K562 (cell line): ENCODE data around the gene OTUB2. TPM values are rescaled to one million over a fixed set of nuclear protein-coding genes. Genes with fewer than 3 reads are reported as not detected.

Source experiments
- ATAC-seq: fragments of 200-7000 bp; cut with Tn5 transposase; 3 replicates; pipeline ENCODE4 v1.9.1; 2020; ENCODE audit warnings: moderate library complexity
- BruUV-seq: library from RNA; stranded (reverse); fragments of 400-500 nt; replicated peaks from 2 replicates; lab custom pipeline; 2021; lab: Mats Ljungman, UMichigan
- CTCF ChIA-PET: fragments of 300-600 bp; formaldehyde crosslinking; extraction: SDS; loops from one replicate; lab custom pipeline; 2021; ENCODE audit warnings: low intra/inter-chr PET ratio; lab: Yijun Ruan, JAX
- POLR2A ChIA-PET: fragments of 300-600, 350-650 bp; sonication (Branson Sonifier 250); formaldehyde crosslinking; extraction: SDS; loops from one replicate; lab custom pipeline; 2021; ENCODE audit warnings: antibody characterized with exemption, inconsistent platforms; lab: Yijun Ruan, JAX
- DNase-seq, 4 experiments: peaks; one replicate each; pipeline versions ENCODE4 v3.0.0 to v3.0.0-alpha.2; 2011 to 2018; ENCODE audit warnings: low spot score in 3 of 4, mixed read lengths in 3 of 4; ENCODE audit errors: extremely low read depth in 1 of 4
- FAIRE-seq: peaks from 2 replicates; lab custom pipeline; 2011; peaks lifted over from hg19 to GRCh38; lab: Jason Lieb, UNC
- H2AFZ ChIP-seq: 2 replicates; pipeline ENCODE4 v1.6.0; 2011; ENCODE audit warnings: low read depth, low read length, control low read depth, inconsistent platforms
- H3K27ac ChIP-seq: fragments of 200-600 bp; 3 replicates; pipeline ENCODE4 v1.8.0; 2011; ENCODE audit warnings: low read depth, mild to moderate bottlenecking, control low read depth, inconsistent platforms, low read length, moderate library complexity, mixed read lengths; ENCODE audit errors: extremely low read depth
- H3K27me3 ChIP-seq, 2 experiments: fragments of 300-600 bp in 1 of 2; 2 replicates in 1 of 2; 3 replicates in 1 of 2; pipeline versions ENCODE4 v1.6.0 to v1.8.0; 2011; ENCODE audit warnings: inconsistent platforms in 2 of 2, low read length in 2 of 2, mild to moderate bottlenecking in 1 of 2, mixed read lengths in 1 of 2, moderate library complexity in 1 of 2; ENCODE audit not compliant: control insufficient read depth in 2 of 2, insufficient read depth in 2 of 2
- H3K36me3 ChIP-seq: fragments of 300-600 bp; 3 replicates; pipeline ENCODE4 v1.8.0; 2011; ENCODE audit warnings: mild to moderate bottlenecking, low read length, inconsistent platforms; ENCODE audit not compliant: control insufficient read depth, insufficient read depth
- H3K4me1 ChIP-seq, 2 experiments: fragments of 200-600 bp in 1 of 2; replicated peaks in 1 of 2; 2 replicates in 1 of 2; 3 replicates in 1 of 2; pipeline versions ENCODE4 v1.5.1 to v1.8.0; 2011; ENCODE audit warnings: inconsistent platforms in 2 of 2, low read length in 2 of 2, mild to moderate bottlenecking in 1 of 2, mixed read lengths in 1 of 2, moderate library complexity in 1 of 2; ENCODE audit not compliant: control insufficient read depth in 2 of 2, insufficient read depth in 2 of 2
- H3K4me2 ChIP-seq: 2 replicates; pipeline ENCODE4 v1.6.1; 2011; ENCODE audit warnings: low read length, control low read depth, inconsistent platforms, mixed read lengths; ENCODE audit not compliant: insufficient read depth
- H3K4me3 ChIP-seq: fragments of 200-600 bp; sonication (generic), shearing (Covaris generic); 2 replicates; pipeline ENCODE4 v1.5.1; 2016; ENCODE audit warnings: control low read depth, inconsistent platforms
- H3K79me2 ChIP-seq: fragments of 200-600 bp; 3 replicates; pipeline ENCODE4 v1.8.0; 2011; ENCODE audit warnings: low read length, inconsistent platforms; ENCODE audit not compliant: control insufficient read depth, insufficient read depth
- H3K9ac ChIP-seq, 2 experiments: 2 replicates each; pipeline versions ENCODE4 v1.6.0 to v1.6.1; 2011; ENCODE audit warnings: low read depth in 2 of 2, low read length in 2 of 2, control low read depth in 1 of 2, inconsistent platforms in 1 of 2, mild to moderate bottlenecking in 1 of 2, mixed read lengths in 1 of 2; ENCODE audit not compliant: insufficient read depth in 1 of 2
- H3K9me1 ChIP-seq: one replicate; pipeline ENCODE4 v1.6.0; 2011; ENCODE audit warnings: inconsistent platforms, mild to moderate bottlenecking, low read length, moderate library complexity; ENCODE audit not compliant: control insufficient read depth, insufficient read depth
- H3K9me3 ChIP-seq: replicated peaks from 2 replicates; pipeline ENCODE4 v1.5.1; 2011; ENCODE audit warnings: low read depth, low read length, inconsistent platforms; ENCODE audit not compliant: control insufficient read depth, insufficient read depth
- H4K20me1 ChIP-seq: replicated peaks from 2 replicates; pipeline ENCODE4 v1.6.1; 2011; ENCODE audit warnings: low read length, inconsistent platforms, mixed read lengths; ENCODE audit not compliant: control insufficient read depth, insufficient read depth
- BRF1 ChIP-seq: IDR thresholded peaks from 3 replicates; pipeline ENCODE4 v1.6.1; 2011; ENCODE audit warnings: borderline replicate concordance, mild to moderate bottlenecking; ENCODE audit not compliant: insufficient read length; ENCODE audit errors: extremely low read depth
- CBX5 ChIP-seq: IDR thresholded peaks from 2 replicates; pipeline ENCODE4 v1.6.1; 2014; ENCODE audit warnings: low read depth, borderline replicate concordance
- CREB1 ChIP-seq, 2 experiments: sonication (generic) in 1 of 2; formaldehyde crosslinking in 1 of 2; IDR thresholded peaks; 2 replicates each; pipeline versions ENCODE4 v1.6.1 to v1.8.0; 2012 to 2022; ENCODE audit warnings: inconsistent platforms in 1 of 2, mild to moderate bottlenecking in 1 of 2, missing genetic modification reagents in 1 of 2, moderate library complexity in 1 of 2
- CXXC5 ChIP-seq: fragments of 250-450 bp; sonication (Bioruptor Pico); IDR thresholded peaks from 2 replicates; pipeline ENCODE4 v1.8.0; 2022; ENCODE audit warnings: inconsistent platforms, mild to moderate bottlenecking, moderate library complexity
- DDX20 ChIP-seq: fragments of 450-650 bp; IDR thresholded peaks from 2 replicates; pipeline ENCODE4 v1.6.1; 2016; ENCODE audit warnings: missing genetic modification characterization, low read depth, mild to moderate bottlenecking, missing compliant biosample characterization, moderate library complexity
- ELK1 ChIP-seq: sonication (generic); formaldehyde crosslinking; IDR thresholded peaks from 2 replicates; pipeline ENCODE4 v1.8.1; 2022; ENCODE audit warnings: missing genetic modification reagents
- MAFG ChIP-seq: fragments of 450-650 bp; conservative IDR thresholded peaks from 2 replicates; pipeline ENCODE4 v1.6.1; 2016; ENCODE audit warnings: missing genetic modification characterization, missing compliant biosample characterization
- MCM3 ChIP-seq: fragments of 450-650 bp; IDR thresholded peaks from 2 replicates; pipeline ENCODE4 v1.6.1; 2016
- MXI1 ChIP-seq: IDR thresholded peaks from 2 replicates; pipeline ENCODE4 v1.6.1; 2011; ENCODE audit warnings: low read depth, mild to moderate bottlenecking, improper control_type of control experiment, low read length
- NFE2L1 ChIP-seq: fragments of 450-650 bp; IDR thresholded peaks from 2 replicates; pipeline ENCODE4 v1.6.1; 2016; ENCODE audit warnings: missing genetic modification characterization, low read depth, mild to moderate bottlenecking, missing compliant biosample characterization, moderate library complexity, borderline replicate concordance
- RBBP5 ChIP-seq: fragments of 200-600 bp; sonication (generic); IDR thresholded peaks from 2 replicates; pipeline ENCODE4 v1.6.1; 2012; ENCODE audit warnings: borderline replicate concordance, mild to moderate bottlenecking, low read length, control low read depth, inconsistent platforms; ENCODE audit not compliant: insufficient read depth, poor library complexity, severe bottlenecking
- RUNX1 ChIP-seq: sonication (generic); IDR thresholded peaks from 2 replicates; pipeline ENCODE4 v1.6.1; 2016; ENCODE audit warnings: antibody characterized with exemption, low read depth
- SIX5 ChIP-seq, 2 experiments: IDR thresholded peaks; 2 replicates each; pipeline ENCODE4 v1.6.1; 2011; ENCODE audit warnings: low read length in 2 of 2, borderline replicate concordance in 1 of 2, low read depth in 1 of 2, mild to moderate bottlenecking in 1 of 2, moderate library complexity in 1 of 2; ENCODE audit not compliant: insufficient read depth in 1 of 2
- STAT6 ChIP-seq: sonication (generic); formaldehyde crosslinking; IDR thresholded peaks from 2 replicates; pipeline ENCODE4 v1.8.1; 2023; ENCODE audit warnings: mild to moderate bottlenecking, missing genetic modification reagents
- WGBS: fragments of 100-300 bp; shearing (Covaris generic); methylation state at CpG from one replicate; pipeline ENCODE4 v1.1.6; 2016; ENCODE audit warnings: low coverage, mixed read lengths; ENCODE audit not compliant: insufficient coverage; ENCODE audit errors: missing lambda C conversion rate; 5-methylcytosine and 5-hydroxymethylcytosine counted together
- in situ Hi-C: fragments of 300-500 bp; cut with MboI; formaldehyde crosslinking; loops from 4 replicates; pipeline ENCODE4 v1.15.0; 2018; ENCODE audit warnings: inconsistent platforms, mixed read lengths
- intact Hi-C: fragments of 100-400 bp; cut with micrococcal nuclease; formaldehyde crosslinking; loops from 2 replicates; pipeline ENCODE4 v1.14.2; 2022
- polyA plus RNA-seq, 8 experiments: library from polyadenylated mRNA; depleted of rRNA in 4 of 8; stranded (reverse) in 5 of 8; unstranded in 3 of 8; fragments of >200 nt; fragmentation: Nextera tagmentation in 2 of 8; fragmentation: Illumina TruSeq in 1 of 8; extraction: Ambion mirVana in 2 of 8; extraction: Trizol in 1 of 8; gene quantifications; 2 replicates each; pipeline versions ENCODE4 v1.2.1 to v1.2.3, GENCODE V29; 2011 to 2014; ENCODE audit warnings: inconsistent platforms in 1 of 8, missing spikeins in 1 of 8
- total RNA-seq, 7 experiments: library from RNA; depleted of rRNA in 6 of 7; stranded (reverse); fragments of >200 nt in 6 of 7; fragmentation: Illumina TruSeq in 2 of 7; extraction: Trizol in 2 of 7; gene quantifications; 2 replicates each; pipeline versions ENCODE4 v1.2.1 to v1.2.3, GENCODE V29; 2011 to 2021; ENCODE audit warnings: low replicate concordance in 1 of 7
- TF ChIP-seq, protein P1 (sequence below): fragments of 450-650 bp; IDR thresholded peaks from 2 replicates; pipeline ENCODE4 v1.6.1; 2014; ENCODE audit warnings: low read depth, mild to moderate bottlenecking, moderate library complexity, borderline replicate concordance
- TF ChIP-seq, protein P2 (sequence below): fragments of 450-650 bp; formaldehyde crosslinking; IDR thresholded peaks from 2 replicates; pipeline ENCODE4 v1.4.0; 2020; ENCODE audit warnings: mild to moderate bottlenecking, mixed read lengths

OTUB2 gene
- total and polyA plus RNA-seq, 9 of the 15 experiments (the other 6 are each of a cell fraction or from before 2014, with no cell fraction given) = 0.01 to 0.31 (median 0.11) TPM

DNA sequence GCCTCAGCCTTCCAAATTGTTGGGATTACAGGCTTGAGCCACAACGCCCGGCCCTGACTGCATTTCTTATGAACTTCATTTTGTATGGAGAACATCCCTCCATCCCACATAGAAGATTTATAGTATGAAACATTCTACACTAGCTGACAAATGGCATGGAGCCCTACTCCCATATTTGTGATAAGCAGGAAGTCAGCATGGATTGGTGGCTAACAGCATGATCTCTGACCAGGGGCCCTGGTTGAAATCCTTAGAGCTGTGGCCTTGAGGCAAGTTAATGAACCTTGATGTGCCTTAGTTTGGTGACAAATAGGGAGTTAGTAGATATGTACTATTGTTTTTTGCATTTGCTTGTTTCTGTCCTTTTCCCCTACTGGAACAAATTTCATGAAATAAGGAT, 67.3 kb downstream of the OTUB2 start:
- intact Hi-C loops = no loop called here
- ChIA-PET CTCF (no interaction called here), POLR2A (interaction anchor here (1.2 kb wide), 1 partner anchor 10 kb away, joined by 3 read pairs; no protein-coding TSS in a partner anchor)
- H3K4me2 ChIP-seq = no peak overlapping the region
- BruUV-seq = no TSS peak
- no peaks in the 10 kb centered on the region for H3K36me3 ChIP-seq
- H2AFZ ChIP-seq = no peak overlapping the region
- no peaks in the 10 kb centered on the region; a peak in 1 of 5 replicates for H3K4me1 ChIP-seq
- no peak for ATAC-seq
- no CpG with 5 or more reads among the region's 2 CpGs for WGBS
- H3K79me2 ChIP-seq = no peaks in the 10 kb centered on the region
- no peak for DNase-seq
- no peak overlapping the region for H3K9ac ChIP-seq
- H3K4me3 ChIP-seq = no peak overlapping the region
- no peak for FAIRE-seq
- no peak overlapping the region for H3K27ac ChIP-seq
- no peaks in the 10 kb centered on the region for H3K9me3 ChIP-seq
- H4K20me1 ChIP-seq = no peaks in the 10 kb centered on the region
- in situ Hi-C loops = no loop called here
- H3K27me3 ChIP-seq = no peaks in the 10 kb centered on the region
- no peaks in the 10 kb centered on the region for H3K9me1 ChIP-seq
- TF ChIP-seq CXXC5 (CRISPR knock-in tag) (no peak), STAT6 (no peak), RUNX1 (no peak), DDX20 (no peak), NFE2L1 (tag) (no peak), MCM3 (no peak), BRF1 (no peak), RBBP5 (no peak), CBX5 (no peak), SIX5 (IDR thresholded peaks at IDR 0.05; ENCODE audit: borderline replicate concordance in 1 of 2, insufficient read depth in 1 of 2, low read depth in 1 of 2, low read length in 2 of 2) (no peak), MXI1 (no peak), CREB1 (IDR thresholded peaks at IDR 0.05) (no peak), CREB1 (CRISPR knock-in tag; IDR thresholded peaks at IDR 0.05) (no peak), MAFG (tag) (no peak), ELK1 (no peak)
- TF ChIP-seq, protein P1, sequence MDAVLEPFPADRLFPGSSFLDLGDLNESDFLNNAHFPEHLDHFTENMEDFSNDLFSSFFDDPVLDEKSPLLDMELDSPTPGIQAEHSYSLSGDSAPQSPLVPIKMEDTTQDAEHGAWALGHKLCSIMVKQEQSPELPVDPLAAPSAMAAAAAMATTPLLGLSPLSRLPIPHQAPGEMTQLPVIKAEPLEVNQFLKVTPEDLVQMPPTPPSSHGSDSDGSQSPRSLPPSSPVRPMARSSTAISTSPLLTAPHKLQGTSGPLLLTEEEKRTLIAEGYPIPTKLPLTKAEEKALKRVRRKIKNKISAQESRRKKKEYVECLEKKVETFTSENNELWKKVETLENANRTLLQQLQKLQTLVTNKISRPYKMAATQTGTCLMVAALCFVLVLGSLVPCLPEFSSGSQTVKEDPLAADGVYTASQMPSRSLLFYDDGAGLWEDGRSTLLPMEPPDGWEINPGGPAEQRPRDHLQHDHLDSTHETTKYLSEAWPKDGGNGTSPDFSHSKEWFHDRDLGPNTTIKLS = no peak
- TF ChIP-seq, protein P2, sequence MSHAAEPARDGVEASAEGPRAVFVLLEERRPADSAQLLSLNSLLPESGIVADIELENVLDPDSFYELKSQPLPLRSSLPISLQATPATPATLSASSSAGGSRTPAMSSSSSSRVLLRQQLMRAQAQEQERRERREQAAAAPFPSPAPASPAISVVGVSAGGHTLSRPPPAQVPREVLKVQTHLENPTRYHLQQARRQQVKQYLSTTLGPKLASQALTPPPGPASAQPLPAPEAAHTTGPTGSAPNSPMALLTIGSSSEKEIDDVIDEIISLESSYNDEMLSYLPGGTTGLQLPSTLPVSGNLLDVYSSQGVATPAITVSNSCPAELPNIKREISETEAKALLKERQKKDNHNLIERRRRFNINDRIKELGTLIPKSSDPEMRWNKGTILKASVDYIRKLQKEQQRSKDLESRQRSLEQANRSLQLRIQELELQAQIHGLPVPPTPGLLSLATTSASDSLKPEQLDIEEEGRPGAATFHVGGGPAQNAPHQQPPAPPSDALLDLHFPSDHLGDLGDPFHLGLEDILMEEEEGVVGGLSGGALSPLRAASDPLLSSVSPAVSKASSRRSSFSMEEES (CRISPR knock-in tag) = no peak
